GM21825 (cell line): ENCODE measurements around the gene RBP3.

Experiments used
- ATAC-seq: cut with Tn5 transposase; IDR thresholded peaks from one replicate; pipeline ENCODE4 v1.9.1; 2021; ENCODE audit warnings: mild to moderate bottlenecking, moderate library complexity; ENCODE audit not compliant: unreplicated experiment

RBP3 gene

GRCh38 chr10:47318706-47319105, 29.5 kb upstream of the RBP3 start:
- no peak for ATAC-seq

DNA sequence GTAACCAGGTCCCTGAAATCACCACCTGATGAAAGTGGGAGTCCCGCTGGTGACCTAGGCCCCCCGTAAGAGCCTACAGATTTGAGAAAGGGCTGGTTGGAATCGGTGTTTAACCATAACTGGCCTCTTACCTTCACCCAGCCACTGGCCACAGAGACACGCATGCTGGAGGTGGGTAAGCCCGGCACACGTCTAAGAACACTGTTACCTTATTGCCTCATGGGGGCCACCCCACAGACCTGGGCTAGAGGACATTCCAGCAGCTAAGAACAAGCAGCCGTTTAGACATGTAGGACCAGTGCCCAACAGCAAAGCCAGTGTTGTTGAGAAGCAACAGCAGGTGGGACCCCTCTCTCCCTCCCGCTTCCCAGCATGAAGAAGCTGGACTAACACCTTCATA, 28.4 kb upstream of the RBP3 start:
- ATAC-seq, result no peak

GRCh38 chr10:47320812-47321211, 27.4 kb upstream of the RBP3 start:
- no peak for ATAC-seq

- ATAC-seq, result no peak
These were observed 26.5 kb upstream of the RBP3 start for GRCh38 chr10:47321521-47322195.

DNA sequence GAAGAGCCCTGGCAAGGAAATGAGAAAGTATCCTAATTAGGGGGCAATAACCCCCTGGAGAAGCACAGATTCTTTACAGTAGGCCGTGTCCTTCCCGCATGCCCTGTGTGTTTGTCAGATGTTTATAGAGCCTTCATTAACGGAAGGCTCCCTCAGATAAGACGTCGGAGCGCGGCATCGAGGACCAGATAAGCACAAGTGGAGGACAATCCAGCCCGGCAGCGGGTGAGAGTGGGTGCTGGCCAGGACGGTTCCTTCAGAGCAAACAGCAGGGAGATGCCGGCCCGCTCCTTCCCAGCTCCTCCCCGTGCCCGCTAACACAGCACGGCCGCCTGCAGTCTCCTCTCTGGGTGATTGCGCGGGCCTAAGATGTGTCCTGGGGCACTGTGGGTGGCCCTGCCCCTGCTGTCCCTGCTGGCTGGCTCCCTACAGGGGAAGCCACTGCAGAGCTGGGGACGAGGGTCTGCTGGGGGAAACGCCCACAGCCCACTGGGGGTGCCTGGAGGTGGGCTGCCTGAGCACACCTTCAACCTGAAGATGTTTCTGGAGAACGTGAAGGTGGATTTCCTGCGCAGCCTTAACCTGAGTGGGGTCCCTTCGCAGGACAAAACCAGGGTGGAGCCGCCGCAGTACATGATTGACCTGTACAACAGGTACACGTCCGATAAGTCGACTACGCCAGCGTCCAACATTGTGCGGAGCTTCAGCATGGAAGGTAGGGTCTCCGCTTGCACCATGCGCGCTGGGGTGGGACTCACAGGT, 25.7 kb upstream of the RBP3 start, which contains the start of gene GDF2:
TSS of gene GDF2 (plus strand) at position 155 of the 762 bp plus-strand sequence. CDS start at position 370, 215 bp downstream.
- no peak for ATAC-seq

DNA sequence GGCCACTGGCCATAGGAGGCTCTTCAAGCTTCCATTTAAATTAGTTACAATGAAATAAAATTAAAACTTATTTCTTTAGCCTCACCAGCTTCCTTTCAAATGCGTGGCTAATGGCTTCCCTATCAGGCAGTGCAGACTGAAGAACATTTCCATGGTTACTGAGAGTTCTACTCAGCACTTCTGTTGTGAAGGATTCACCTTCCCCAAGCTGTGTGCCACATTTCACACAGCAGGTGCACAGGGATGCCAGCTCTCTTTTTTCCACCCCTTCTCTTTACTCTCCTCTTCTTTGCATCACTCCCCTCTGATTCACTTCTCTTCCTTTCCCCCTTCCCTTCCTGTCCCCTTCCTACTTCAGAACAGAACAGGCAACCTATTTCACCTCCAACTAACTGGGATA, 25.1 kb upstream of the RBP3 start:
- ATAC-seq, result no peak

DNA sequence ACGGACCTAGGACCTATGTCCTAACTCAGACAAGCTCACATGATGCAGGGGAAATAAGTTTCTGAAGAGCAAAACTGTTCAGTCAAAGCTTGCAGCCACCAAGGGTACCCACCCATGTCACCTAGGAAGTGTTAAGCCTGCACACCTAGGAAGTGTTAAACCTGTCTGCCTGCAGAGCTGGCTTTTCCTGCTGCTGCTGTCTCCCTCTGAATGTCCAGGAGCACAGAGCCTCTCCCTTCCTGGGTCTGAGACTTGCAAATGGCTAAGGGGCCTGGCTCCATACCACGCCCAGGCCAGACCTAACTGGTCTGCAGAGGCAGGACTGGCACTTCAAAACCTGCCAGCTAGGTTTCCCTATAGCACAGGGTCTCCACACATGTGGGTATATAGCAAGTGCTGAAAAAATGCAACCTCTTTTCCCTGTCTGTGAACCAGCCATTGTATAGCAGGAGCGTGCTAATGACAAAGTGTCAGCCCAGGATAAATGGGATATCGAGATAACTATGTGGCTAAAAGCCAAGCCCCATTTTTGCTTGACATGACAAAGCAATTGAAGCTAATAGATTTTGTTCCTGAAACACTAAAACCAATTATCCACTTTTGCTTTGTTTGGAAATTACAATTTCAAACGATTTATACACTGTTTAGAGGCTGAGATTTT, 24.4 kb upstream of the RBP3 start:
- no peak for ATAC-seq

GRCh38 chr10:47325303-47326291, 22.6 kb upstream of the RBP3 start:
- ATAC-seq, result no peak

DNA sequence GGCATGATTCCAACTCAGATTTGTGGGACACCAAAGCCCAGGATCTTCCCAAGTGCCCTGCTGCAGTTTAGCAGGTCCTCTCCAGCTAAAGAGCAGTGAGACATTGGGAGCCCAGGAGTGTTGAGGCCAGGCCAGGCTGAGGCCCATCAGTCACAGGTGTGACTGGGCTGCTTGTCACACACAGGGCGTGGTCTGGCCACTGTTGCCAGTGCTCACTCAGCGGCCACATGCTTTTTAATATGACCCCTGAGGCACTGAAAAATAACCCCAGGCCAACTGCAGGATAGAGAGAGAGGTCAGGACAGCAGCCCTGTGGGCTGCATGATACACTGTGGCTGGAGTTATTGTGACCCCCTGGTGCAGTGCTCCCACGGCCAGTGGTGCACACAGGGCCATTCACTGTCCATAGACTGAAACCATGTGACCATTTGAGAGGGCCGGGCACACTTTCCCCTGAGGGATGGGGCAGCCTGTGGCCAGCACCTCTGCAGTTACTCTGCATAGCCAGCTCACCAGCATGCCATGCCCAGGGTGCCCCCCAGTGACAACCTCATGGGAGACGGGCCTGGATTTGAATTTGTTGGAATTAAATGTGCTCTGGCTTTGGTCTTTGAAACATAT, 21.7 kb upstream of the RBP3 start:
- no peak for ATAC-seq

GRCh38 chr10:47326927-47327330, 21.2 kb upstream of the RBP3 start:
- no peak for ATAC-seq

DNA sequence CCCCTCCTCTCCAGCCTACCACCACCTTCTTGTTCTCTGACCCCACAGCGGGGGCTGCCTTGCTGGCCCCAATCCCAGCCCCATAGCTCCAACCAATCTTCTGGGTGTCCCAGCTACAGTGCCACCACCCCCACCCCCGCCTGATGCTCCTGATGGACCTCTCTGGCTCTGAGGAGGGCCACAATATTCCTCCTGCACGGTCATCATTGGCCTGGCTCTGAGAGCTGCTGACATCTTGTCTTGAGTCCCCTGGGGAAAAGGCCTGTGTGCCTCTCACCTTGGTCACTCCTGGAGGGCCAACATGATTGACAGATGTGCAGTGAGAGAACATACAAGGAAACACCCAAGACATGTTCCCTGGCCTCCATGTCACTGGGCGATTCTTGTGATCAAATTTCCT, 18.3 kb upstream of the RBP3 start:
- ATAC-seq, result no peak

DNA sequence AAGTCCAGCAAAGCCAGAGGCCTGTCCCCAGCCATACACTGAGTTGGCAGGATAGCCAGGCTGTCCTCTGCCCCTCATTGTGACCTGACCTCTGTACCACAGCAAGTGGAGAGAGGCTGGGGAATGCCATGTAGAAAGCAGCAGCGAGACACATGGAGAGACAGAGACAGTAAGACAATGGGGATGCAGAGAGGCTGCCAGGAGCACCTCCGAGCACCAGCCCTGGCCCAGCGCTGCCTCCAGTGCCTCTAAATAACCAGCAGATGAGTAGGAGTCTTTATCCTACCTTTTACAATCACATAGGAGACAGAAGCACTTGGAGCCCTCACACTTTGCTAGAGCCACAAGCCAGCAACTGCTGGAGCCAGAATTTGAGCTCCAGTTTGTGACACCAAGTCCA, 17.8 kb upstream of the RBP3 start:
- no peak for ATAC-seq

DNA sequence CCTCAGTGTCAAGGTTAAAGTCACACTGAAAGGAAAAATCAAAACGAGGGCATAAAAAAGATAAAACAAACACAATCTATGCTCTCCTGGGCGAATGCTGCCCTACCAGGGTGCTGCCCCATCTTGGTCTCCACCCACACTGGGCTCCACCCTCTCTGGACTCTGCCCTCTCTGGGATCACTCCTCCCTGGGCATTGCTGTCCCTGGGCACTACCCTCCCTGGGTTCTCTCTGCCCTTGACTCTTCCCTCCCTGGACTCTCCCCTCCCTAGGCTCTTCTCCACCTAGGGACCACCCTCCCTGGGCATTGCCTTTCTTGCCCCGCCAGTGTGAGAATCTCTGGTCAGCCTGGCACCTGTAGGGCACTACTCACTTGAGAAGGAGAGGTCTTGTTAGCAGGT, 17.4 kb upstream of the RBP3 start:
- ATAC-seq, result no peak

DNA sequence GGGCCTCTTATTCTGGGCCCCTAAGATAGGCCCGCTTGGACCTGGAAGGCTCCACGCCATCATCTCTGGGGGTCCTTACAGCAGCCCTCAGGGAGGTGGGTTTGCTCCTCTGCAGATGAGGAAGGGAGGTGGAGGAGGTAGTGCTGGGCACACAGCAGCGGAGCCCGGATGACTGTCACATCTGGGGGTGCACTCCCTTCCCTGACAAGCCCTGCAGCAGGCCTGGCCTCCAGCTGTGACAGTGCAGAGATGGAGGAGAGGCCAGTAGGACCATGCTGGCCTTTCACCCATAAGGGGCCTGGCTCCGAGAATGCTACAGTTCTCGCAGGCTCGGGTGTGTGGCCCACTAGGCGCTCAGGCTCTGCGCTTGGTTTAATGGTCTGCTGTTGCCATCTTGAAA, 16.7 kb upstream of the RBP3 start:
- ATAC-seq, result no peak

- ATAC-seq, result no peak
These were observed 16.2 kb upstream of the RBP3 start for GRCh38 chr10:47331954-47332353.

GRCh38 chr10:47332371-47332770, 15.8 kb upstream of the RBP3 start:
- no peak for ATAC-seq

GRCh38 chr10:47332946-47333345, 15.2 kb upstream of the RBP3 start:
- no peak for ATAC-seq

GRCh38 chr10:47333532-47333931, 14.6 kb upstream of the RBP3 start:
- ATAC-seq, result no peak

DNA sequence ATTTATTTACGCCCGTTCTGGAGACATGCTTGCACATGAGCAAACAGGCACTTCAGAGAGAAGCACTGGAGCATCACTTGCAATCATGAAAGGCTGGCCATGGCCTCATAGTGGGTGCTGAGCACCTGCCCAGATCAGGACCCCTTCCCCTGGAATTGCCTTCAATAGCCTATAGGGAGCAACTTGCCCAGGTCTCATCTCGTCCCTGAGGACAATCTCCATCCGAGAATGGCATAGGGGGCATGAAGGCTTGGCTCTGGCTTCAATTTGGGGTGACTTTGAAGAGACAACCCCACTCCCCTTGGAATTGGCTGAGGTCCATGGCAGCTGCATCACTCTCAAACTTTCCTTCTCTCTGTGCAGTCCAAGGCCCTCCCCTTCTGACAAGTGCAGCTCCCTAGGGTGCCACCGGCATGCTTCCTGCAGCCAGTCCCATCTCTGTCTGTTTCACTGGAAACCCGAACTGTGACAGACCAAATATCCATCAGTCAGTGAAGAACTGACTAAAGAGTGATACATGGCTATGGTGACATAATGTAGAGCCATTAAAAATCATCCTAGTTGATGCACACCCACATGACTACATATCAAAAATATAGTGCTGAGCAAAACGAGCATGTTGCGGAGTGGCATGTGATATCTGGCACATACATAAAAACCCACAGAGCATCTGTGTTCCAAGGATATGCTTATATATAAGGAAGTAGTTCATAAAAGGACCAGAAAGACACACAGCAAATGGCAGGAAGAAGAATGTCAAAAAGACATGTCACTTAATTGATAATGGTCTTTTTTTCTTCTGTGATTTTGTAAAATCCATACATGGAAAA, 13.5 kb upstream of the RBP3 start:
- ATAC-seq, result no peak
